CD4-positive, alpha-beta T cell (primary cell): Measurements from ENCODE around the gene EFR3B. TPM values are rescaled to one million over a fixed set of nuclear protein-coding genes. Genes with fewer than 3 reads are reported as not detected.
"Not testable (repeated sequence)": the region's sequence is repeated elsewhere in the genome, so short reads cannot be mapped to it uniquely, and the experiment has no call there.

Experiments
- ATAC-seq: fragments of 200-7000 bp; cut with Tn5 transposase; one replicate; pipeline ENCODE4 v1.10.0; 2022; ENCODE audit warnings: mild to moderate bottlenecking; ENCODE audit not compliant: poor library complexity
- CTCF ChIA-PET: fragments of 350-600 bp; sonication (Branson Sonifier 250); formaldehyde crosslinking; loops from one replicate; lab custom pipeline; 2021; ENCODE audit warnings: antibody characterized with exemption, inconsistent platforms; lab: Charles Lee
- POLR2A ChIA-PET: fragments of 350-600 bp; sonication (Branson Sonifier 250); formaldehyde crosslinking; loops from one replicate; lab custom pipeline; 2021; ENCODE audit warnings: antibody characterized with exemption, inconsistent platforms; lab: Charles Lee
- DNase-seq, 14 experiments: peaks; one replicate each; pipeline ENCODE4 v3.0.0-alpha.2; 2013 to 2020; ENCODE audit warnings: mixed read lengths in 2 of 14
- H3K27ac ChIP-seq, 2 donors: one replicate each; pipeline versions ENCODE4 v1.5.1 to v1.7.0; 2013; ENCODE audit warnings: low read length in 2 of 2, low read depth in 1 of 2, mild to moderate bottlenecking in 1 of 2
- H3K27me3 ChIP-seq, 2 experiments: 1 replicate in 1 of 2; 2 replicates in 1 of 2; pipeline versions ENCODE4 v1.6.1 to v1.7.0; 2013; ENCODE audit warnings: low read length in 2 of 2, control low read depth in 1 of 2, mild to moderate bottlenecking in 1 of 2, moderate library complexity in 1 of 2; ENCODE audit not compliant: insufficient read depth in 2 of 2, control insufficient read depth in 1 of 2
- H3K36me3 ChIP-seq: one replicate; pipeline ENCODE4 v1.6.1; 2013; ENCODE audit warnings: low read length, control low read depth; ENCODE audit not compliant: insufficient read depth
- H3K4me1 ChIP-seq: one replicate; pipeline ENCODE4 v1.6.1; 2013; ENCODE audit warnings: low read length, control low read depth; ENCODE audit not compliant: insufficient read depth
- H3K4me3 ChIP-seq: one replicate; pipeline ENCODE4 v1.5.1; 2013; ENCODE audit warnings: mild to moderate bottlenecking, low read length, moderate library complexity
- H3K9me3 ChIP-seq, 2 experiments: 1 replicate in 1 of 2; 2 replicates in 1 of 2; pipeline versions ENCODE4 v1.6.1 to v1.7.0; 2013; ENCODE audit warnings: low read length in 2 of 2, mild to moderate bottlenecking in 2 of 2, control low read depth in 1 of 2, moderate library complexity in 1 of 2; ENCODE audit not compliant: control insufficient read depth in 1 of 2, insufficient read depth in 1 of 2
- H3K27ac Mint-ChIP-seq: one replicate; pipeline ENCODE4 v1.8.0; 2020; ENCODE audit warnings: mixed read lengths
- H3K27me3 Mint-ChIP-seq: one replicate; pipeline ENCODE4 v1.8.0; 2021; ENCODE audit warnings: mixed read lengths
- H3K36me3 Mint-ChIP-seq: one replicate; pipeline ENCODE4 v1.8.0; 2021; ENCODE audit warnings: low read depth, mixed read lengths
- H3K4me1 Mint-ChIP-seq: one replicate; pipeline ENCODE4 v1.8.0; 2021; ENCODE audit warnings: low read depth, mixed read lengths
- H3K4me3 Mint-ChIP-seq: one replicate; pipeline ENCODE4 v1.8.0; 2020; ENCODE audit warnings: mild to moderate bottlenecking, mixed read lengths
- H3K9me3 Mint-ChIP-seq: one replicate; pipeline ENCODE4 v1.8.0; 2020; ENCODE audit warnings: mixed read lengths
- CTCF ChIP-seq: fragments of 200-600 bp; IDR thresholded peaks from one replicate; pipeline ENCODE4 v1.8.0; 2022; ENCODE audit warnings: antibody characterized with exemption, mild to moderate bottlenecking
- intact Hi-C, 2 experiments: fragments of 100-400 bp; cut with DNase I in 1 of 2; cut with micrococcal nuclease in 1 of 2; formaldehyde crosslinking; loops; one replicate each; pipeline versions ENCODE4 v1.15.1 to v1.9.0; 2023 to 2025; cut with DNase I, micrococcal nuclease
- total RNA-seq, 174 experiments: library from RNA in 2 of 174; stranded (reverse) in 2 of 174; gene quantifications; one replicate each; pipeline ENCODE4 v1.2.3 and lab custom pipeline; 2021 to 2026

Gene EFR3B
- total RNA-seq, 2 experiments from 2014 or later: 0.11 TPM; not detected in 1

- Histone ChIP-seq H3K9me3 (peaks cover 0 to 10% of the 10 kb centered on the region in 2 experiments), H3K27me3 (peaks cover 38 to 58% of the 10 kb centered on the region in 2 experiments), H3K4me3 (no peak overlapping the region), H3K4me1 (peaks cover 15% of the 10 kb centered on the region), H3K27ac (no peak overlapping the region), H3K36me3 (no peaks in the 10 kb centered on the region)
- TF ChIP-seq CTCF: no peak
- ATAC-seq (no peak), DNase-seq (no peak)
- no peaks in the 10 kb centered on the region for H3K9me3 Mint-ChIP-seq
- no peak overlapping the region for H3K4me3 Mint-ChIP-seq
- no peak overlapping the region for H3K27ac Mint-ChIP-seq
- peaks cover 69% of the 10 kb centered on the region for H3K27me3 Mint-ChIP-seq
- H3K4me1 Mint-ChIP-seq: peaks cover 14% of the 10 kb centered on the region
- no peaks in the 10 kb centered on the region for H3K36me3 Mint-ChIP-seq
- intact Hi-C loops: no loop called here
- ChIA-PET CTCF (interaction anchor here (1.6 kb wide), 1 partner anchor 157 kb away, joined by 4 read pairs; no protein-coding TSS in a partner anchor), POLR2A (no interaction called here)
Observed at GRCh38 chr2:25132299-25132635, 90.4 kb downstream of the EFR3B start.

GRCh38 chr2:25132693-25133092 is 90.8 kb downstream of the EFR3B start:
- H3K9me3 ChIP-seq: peaks cover 0 to 10% of the 10 kb centered on the region in 2 experiments
- ChIA-PET POLR2A (no interaction called here), CTCF (interaction anchor here (1.6 kb wide), 1 partner anchor 157 kb away, joined by 4 read pairs; no protein-coding TSS in a partner anchor)
- no peak for DNase-seq
- H3K27ac ChIP-seq: no peak overlapping the region
- peaks cover 15% of the 10 kb centered on the region for H3K4me1 ChIP-seq
- no peaks in the 10 kb centered on the region for H3K36me3 ChIP-seq
- intact Hi-C loops: no loop called here
- H3K36me3 Mint-ChIP-seq: no peaks in the 10 kb centered on the region
- no peak for ATAC-seq
- H3K4me1 Mint-ChIP-seq: peaks cover 14% of the 10 kb centered on the region
- TF ChIP-seq CTCF: no peak
- peaks cover 38 to 58% of the 10 kb centered on the region in 2 experiments for H3K27me3 ChIP-seq
- H3K4me3 ChIP-seq: no peak overlapping the region
- H3K27ac Mint-ChIP-seq: no peak overlapping the region
- no peaks in the 10 kb centered on the region for H3K9me3 Mint-ChIP-seq
- H3K27me3 Mint-ChIP-seq: peaks cover 72% of the 10 kb centered on the region
- no peak overlapping the region for H3K4me3 Mint-ChIP-seq

- POLR2A ChIA-PET: not testable (repeated sequence)
Observed at GRCh38 chr2:25140535-25140934, 98.7 kb downstream of the EFR3B start.

GRCh38 chr2:25141120-25141519 is 99.2 kb downstream of the EFR3B start:
- H3K36me3 Mint-ChIP-seq: no peaks in the 10 kb centered on the region
- intact Hi-C loops: no loop called here
- ATAC-seq: no peak
- H3K4me3 Mint-ChIP-seq: no peak overlapping the region
- H3K9me3 ChIP-seq: peaks cover 0 to 3% of the 10 kb centered on the region in 2 experiments
- no peak for TF ChIP-seq CTCF
- POLR2A ChIA-PET: no interaction called here
- no peak overlapping the region for H3K4me3 ChIP-seq
- H3K36me3 ChIP-seq: no peaks in the 10 kb centered on the region
- no peak for DNase-seq
- CTCF ChIA-PET: no interaction called here
- H3K4me1 Mint-ChIP-seq: no peaks in the 10 kb centered on the region
- no peaks in the 10 kb centered on the region for H3K9me3 Mint-ChIP-seq
- peaks cover 2 to 11% of the 10 kb centered on the region in 2 experiments for H3K27me3 ChIP-seq
- H3K27me3 Mint-ChIP-seq: peaks cover 25% of the 10 kb centered on the region
- H3K27ac ChIP-seq: no peak overlapping the region
- H3K27ac Mint-ChIP-seq: no peak overlapping the region
- H3K4me1 ChIP-seq: no peaks in the 10 kb centered on the region

More at GRCh38 chr2:25140535-25140934, 98.7 kb downstream of the EFR3B start:
- H3K9me3 ChIP-seq, CTCF ChIA-PET, H3K9me3 Mint-ChIP-seq, H3K27ac Mint-ChIP-seq, intact Hi-C loops, H3K4me1 Mint-ChIP-seq, DNase-seq, ATAC-seq, H3K36me3 Mint-ChIP-seq, H3K27ac ChIP-seq, H3K4me3 ChIP-seq, H3K36me3 ChIP-seq, H3K4me1 ChIP-seq, H3K4me3 Mint-ChIP-seq: not testable (repeated sequence)
- peaks cover 2 to 17% of the 10 kb centered on the region in 2 experiments for H3K27me3 ChIP-seq
- H3K27me3 Mint-ChIP-seq: peaks cover 31% of the 10 kb centered on the region
